GM12878 (cell line): ENCODE data around the gene LEMD3. TPM values are rescaled to one million over a fixed set of nuclear protein-coding genes. Genes with fewer than 3 reads are reported as not detected.

Experiments
- BACH1 ChIP-seq: fragments of 450-650 bp; IDR thresholded peaks from 2 replicates; pipeline ENCODE4 v1.6.1; 2017; ENCODE audit warnings: mild to moderate bottlenecking, borderline replicate concordance
- BHLHE40 ChIP-seq, 2 experiments: fragments of 450-650 bp in 1 of 2; IDR thresholded peaks; 2 replicates each; pipeline ENCODE4 v1.6.1; 2011 to 2017; ENCODE audit warnings: low read depth in 2 of 2, borderline replicate concordance in 1 of 2, improper control_type of control experiment in 1 of 2, low read length in 1 of 2, mild to moderate bottlenecking in 1 of 2
- HDAC6 ChIP-seq: fragments of 200-600 bp; sonication (generic); IDR thresholded peaks from one replicate; pipeline ENCODE4 v1.8.0; 2017; ENCODE audit warnings: antibody characterized with exemption; ENCODE audit not compliant: unreplicated experiment
- KAT2A ChIP-seq: conservative IDR thresholded peaks from 2 replicates; pipeline ENCODE4 v1.6.1; 2011; ENCODE audit warnings: low read depth, low read length; ENCODE audit not compliant: control insufficient read depth
- MXI1 ChIP-seq: fragments of 150-350 bp; IDR thresholded peaks from 2 replicates; pipeline ENCODE4 v1.6.1; 2011; ENCODE audit warnings: low read depth, mild to moderate bottlenecking, inconsistent platforms, low read length, improper control_type of control experiment
- MYC ChIP-seq: IDR thresholded peaks from 2 replicates; pipeline ENCODE4 v1.6.1; 2011; ENCODE audit warnings: mild to moderate bottlenecking, low read length, moderate library complexity, inconsistent platforms; ENCODE audit not compliant: insufficient read depth, insufficient replicate concordance, insufficient read length, severe bottlenecking
- NFIC ChIP-seq: IDR thresholded peaks from 2 replicates; pipeline ENCODE4 v1.6.1; 2012; ENCODE audit warnings: low read depth, mild to moderate bottlenecking, inconsistent platforms, low read length, moderate library complexity
- NFXL1 ChIP-seq: fragments of 450-650 bp; IDR thresholded peaks from 2 replicates; pipeline ENCODE4 v1.6.1; 2017; ENCODE audit warnings: antibody characterized with exemption, mild to moderate bottlenecking, borderline replicate concordance
- PAX5 ChIP-seq: IDR thresholded peaks from 2 replicates; pipeline ENCODE4 v1.6.1; 2011; ENCODE audit warnings: low read depth, low read length, borderline replicate concordance
- RAD51 ChIP-seq: fragments of 450-650 bp; IDR thresholded peaks from 2 replicates; pipeline ENCODE4 v1.6.1; 2016; ENCODE audit warnings: moderate library complexity, mild to moderate bottlenecking, inconsistent platforms
- SREBF2 ChIP-seq: IDR thresholded peaks from 2 replicates; pipeline ENCODE4 v1.6.1; 2012; ENCODE audit warnings: mild to moderate bottlenecking, low read length
- ZBTB11 ChIP-seq: fragments of 450-650 bp; formaldehyde crosslinking; IDR thresholded peaks from 2 replicates; pipeline ENCODE4 v1.5.0; 2022; ENCODE audit warnings: mild to moderate bottlenecking, missing genetic modification characterization
- ZNF384 ChIP-seq: IDR thresholded peaks from 2 replicates; pipeline ENCODE4 v1.6.1; 2012; ENCODE audit warnings: low read depth, mild to moderate bottlenecking, low read length, improper control_type of control experiment, borderline replicate concordance
- polyA plus RNA-seq, 11 experiments: library from polyadenylated mRNA; depleted of rRNA in 4 of 11; unstranded in 6 of 11; stranded (reverse) in 5 of 11; fragments of >200 nt; fragmentation: Nextera tagmentation in 4 of 11; fragmentation: Illumina TruSeq in 1 of 11; extraction: Ambion mirVana in 4 of 11; extraction: Trizol in 1 of 11; gene quantifications; 1 replicate in 1 of 11; 2 replicates in 10 of 11; pipeline versions ENCODE4 v1.2.1 to v1.2.3, GENCODE V29; 2011 to 2016; ENCODE audit warnings: inconsistent platforms in 2 of 11, missing spikeins in 2 of 11, low read depth in 1 of 11
- total RNA-seq, 4 experiments: library from RNA; depleted of rRNA in 3 of 4; stranded (reverse); fragments of >200 nt in 3 of 4; fragmentation: Illumina TruSeq in 1 of 4; extraction: Trizol in 1 of 4; gene quantifications; 2 replicates each; pipeline versions ENCODE4 v1.2.1 to v1.2.3, GENCODE V29; 2013 to 2021
- TF ChIP-seq, protein P1 (sequence below): fragments of 450-650 bp; IDR thresholded peaks from 2 replicates; pipeline ENCODE4 v1.6.1; 2017; ENCODE audit warnings: mild to moderate bottlenecking, moderate library complexity
- TF ChIP-seq, protein P2 (sequence below): fragments of 450-650 bp; IDR thresholded peaks from 2 replicates; pipeline ENCODE4 v1.6.1; 2017; ENCODE audit warnings: mild to moderate bottlenecking, moderate library complexity
- TF ChIP-seq, protein P3 (sequence below): fragments of 450-650 bp; IDR thresholded peaks from 2 replicates; pipeline ENCODE4 v1.6.1; 2016; ENCODE audit warnings: mild to moderate bottlenecking

LEMD3 gene
- total and polyA plus RNA-seq, 10 of the 15 experiments (the other 5 are each of a cell fraction or from before 2014, with no cell fraction given): 7.5 to 26.0 (median 16.5) TPM

GRCh38 chr12:65156366-65156841 lies 13.0 kb upstream of the LEMD3 start (continued):
- TF ChIP-seq, protein P1, sequence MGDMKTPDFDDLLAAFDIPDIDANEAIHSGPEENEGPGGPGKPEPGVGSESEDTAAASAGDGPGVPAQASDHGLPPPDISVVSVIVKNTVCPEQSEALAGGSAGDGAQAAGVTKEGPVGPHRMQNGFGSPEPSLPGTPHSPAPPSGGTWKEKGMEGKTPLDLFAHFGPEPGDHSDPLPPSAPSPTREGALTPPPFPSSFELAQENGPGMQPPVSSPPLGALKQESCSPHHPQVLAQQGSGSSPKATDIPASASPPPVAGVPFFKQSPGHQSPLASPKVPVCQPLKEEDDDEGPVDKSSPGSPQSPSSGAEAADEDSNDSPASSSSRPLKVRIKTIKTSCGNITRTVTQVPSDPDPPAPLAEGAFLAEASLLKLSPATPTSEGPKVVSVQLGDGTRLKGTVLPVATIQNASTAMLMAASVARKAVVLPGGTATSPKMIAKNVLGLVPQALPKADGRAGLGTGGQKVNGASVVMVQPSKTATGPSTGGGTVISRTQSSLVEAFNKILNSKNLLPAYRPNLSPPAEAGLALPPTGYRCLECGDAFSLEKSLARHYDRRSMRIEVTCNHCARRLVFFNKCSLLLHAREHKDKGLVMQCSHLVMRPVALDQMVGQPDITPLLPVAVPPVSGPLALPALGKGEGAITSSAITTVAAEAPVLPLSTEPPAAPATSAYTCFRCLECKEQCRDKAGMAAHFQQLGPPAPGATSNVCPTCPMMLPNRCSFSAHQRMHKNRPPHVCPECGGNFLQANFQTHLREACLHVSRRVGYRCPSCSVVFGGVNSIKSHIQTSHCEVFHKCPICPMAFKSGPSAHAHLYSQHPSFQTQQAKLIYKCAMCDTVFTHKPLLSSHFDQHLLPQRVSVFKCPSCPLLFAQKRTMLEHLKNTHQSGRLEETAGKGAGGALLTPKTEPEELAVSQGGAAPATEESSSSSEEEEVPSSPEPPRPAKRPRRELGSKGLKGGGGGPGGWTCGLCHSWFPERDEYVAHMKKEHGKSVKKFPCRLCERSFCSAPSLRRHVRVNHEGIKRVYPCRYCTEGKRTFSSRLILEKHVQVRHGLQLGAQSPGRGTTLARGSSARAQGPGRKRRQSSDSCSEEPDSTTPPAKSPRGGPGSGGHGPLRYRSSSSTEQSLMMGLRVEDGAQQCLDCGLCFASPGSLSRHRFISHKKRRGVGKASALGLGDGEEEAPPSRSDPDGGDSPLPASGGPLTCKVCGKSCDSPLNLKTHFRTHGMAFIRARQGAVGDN: no peak
- no peak for TF ChIP-seq KAT2A
- no peak for TF ChIP-seq SREBF2
- no peak for TF ChIP-seq ZBTB11
- TF ChIP-seq, protein P2, sequence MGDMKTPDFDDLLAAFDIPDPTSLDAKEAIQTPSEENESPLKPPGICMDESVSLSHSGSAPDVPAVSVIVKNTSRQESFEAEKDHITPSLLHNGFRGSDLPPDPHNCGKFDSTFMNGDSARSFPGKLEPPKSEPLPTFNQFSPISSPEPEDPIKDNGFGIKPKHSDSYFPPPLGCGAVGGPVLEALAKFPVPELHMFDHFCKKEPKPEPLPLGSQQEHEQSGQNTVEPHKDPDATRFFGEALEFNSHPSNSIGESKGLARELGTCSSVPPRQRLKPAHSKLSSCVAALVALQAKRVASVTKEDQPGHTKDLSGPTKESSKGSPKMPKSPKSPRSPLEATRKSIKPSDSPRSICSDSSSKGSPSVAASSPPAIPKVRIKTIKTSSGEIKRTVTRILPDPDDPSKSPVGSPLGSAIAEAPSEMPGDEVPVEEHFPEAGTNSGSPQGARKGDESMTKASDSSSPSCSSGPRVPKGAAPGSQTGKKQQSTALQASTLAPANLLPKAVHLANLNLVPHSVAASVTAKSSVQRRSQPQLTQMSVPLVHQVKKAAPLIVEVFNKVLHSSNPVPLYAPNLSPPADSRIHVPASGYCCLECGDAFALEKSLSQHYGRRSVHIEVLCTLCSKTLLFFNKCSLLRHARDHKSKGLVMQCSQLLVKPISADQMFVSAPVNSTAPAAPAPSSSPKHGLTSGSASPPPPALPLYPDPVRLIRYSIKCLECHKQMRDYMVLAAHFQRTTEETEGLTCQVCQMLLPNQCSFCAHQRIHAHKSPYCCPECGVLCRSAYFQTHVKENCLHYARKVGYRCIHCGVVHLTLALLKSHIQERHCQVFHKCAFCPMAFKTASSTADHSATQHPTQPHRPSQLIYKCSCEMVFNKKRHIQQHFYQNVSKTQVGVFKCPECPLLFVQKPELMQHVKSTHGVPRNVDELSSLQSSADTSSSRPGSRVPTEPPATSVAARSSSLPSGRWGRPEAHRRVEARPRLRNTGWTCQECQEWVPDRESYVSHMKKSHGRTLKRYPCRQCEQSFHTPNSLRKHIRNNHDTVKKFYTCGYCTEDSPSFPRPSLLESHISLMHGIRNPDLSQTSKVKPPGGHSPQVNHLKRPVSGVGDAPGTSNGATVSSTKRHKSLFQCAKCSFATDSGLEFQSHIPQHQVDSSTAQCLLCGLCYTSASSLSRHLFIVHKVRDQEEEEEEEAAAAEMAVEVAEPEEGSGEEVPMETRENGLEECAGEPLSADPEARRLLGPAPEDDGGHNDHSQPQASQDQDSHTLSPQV: no peak
- peak; percentile 89 for TF ChIP-seq ZNF384
- peak; percentile 87 for TF ChIP-seq NFIC
- peak; percentile 99 for TF ChIP-seq BACH1
- TF ChIP-seq NFXL1: no peak
- TF ChIP-seq RAD51: no peak
- no peak for TF ChIP-seq MYC
- TF ChIP-seq HDAC6: no peak
- TF ChIP-seq PAX5: no peak
- no peak for TF ChIP-seq BHLHE40 (IDR thresholded peaks at IDR 0.05; ENCODE audit: borderline replicate concordance in 1 of 2, low read depth in 2 of 2, low read length in 1 of 2)
- TF ChIP-seq MXI1: no peak
- TF ChIP-seq, protein P3, sequence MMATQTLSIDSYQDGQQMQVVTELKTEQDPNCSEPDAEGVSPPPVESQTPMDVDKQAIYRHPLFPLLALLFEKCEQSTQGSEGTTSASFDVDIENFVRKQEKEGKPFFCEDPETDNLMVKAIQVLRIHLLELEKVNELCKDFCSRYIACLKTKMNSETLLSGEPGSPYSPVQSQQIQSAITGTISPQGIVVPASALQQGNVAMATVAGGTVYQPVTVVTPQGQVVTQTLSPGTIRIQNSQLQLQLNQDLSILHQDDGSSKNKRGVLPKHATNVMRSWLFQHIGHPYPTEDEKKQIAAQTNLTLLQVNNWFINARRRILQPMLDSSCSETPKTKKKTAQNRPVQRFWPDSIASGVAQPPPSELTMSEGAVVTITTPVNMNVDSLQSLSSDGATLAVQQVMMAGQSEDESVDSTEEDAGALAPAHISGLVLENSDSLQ: no peak
- TF ChIP-seq, all 136 proteins: peak for 24
